ENCODE data around the gene TRPM4.

- TF ChIP-seq CTCF (IDR thresholded peaks at IDR 0.05) (no peak), POLR2A (IDR thresholded peaks at IDR 0.05) (no peak)
These were observed 59.8 kb downstream of the TRPM4 start for GRCh38 chr19:49217382-49217781.
